ENCODE data around the gene KAZN.

KAZN gene

GRCh38 chr1:14996133-14997050 lies 397.9 kb downstream of the KAZN start:
- DNase-seq: no peak

- no peak for DNase-seq
Observed at GRCh38 chr1:14997646-14998276, 399.3 kb downstream of the KAZN start.

GRCh38 chr1:14999441-14999840 lies 401.0 kb downstream of the KAZN start:
- DNase-seq: no peak

GRCh38 chr1:15000030-15000429 lies 401.5 kb downstream of the KAZN start:
- no peak for DNase-seq

- DNase-seq: no peak
Observed at GRCh38 chr1:15000671-15001070, 402.2 kb downstream of the KAZN start.

- DNase-seq: no peak
Observed at GRCh38 chr1:15001317-15001915, 402.9 kb downstream of the KAZN start.

- no peak for DNase-seq
Observed at GRCh38 chr1:15002325-15002724, 403.8 kb downstream of the KAZN start.

- DNase-seq: no peak
Observed at GRCh38 chr1:15004396-15004795, 405.9 kb downstream of the KAZN start.

- DNase-seq: no peak
Observed at GRCh38 chr1:15005116-15005515, 406.6 kb downstream of the KAZN start.

GRCh38 chr1:15007368-15007767 lies 408.9 kb downstream of the KAZN start:
- DNase-seq: no peak

- DNase-seq: no peak
Observed at GRCh38 chr1:15007842-15008241, 409.4 kb downstream of the KAZN start.

- DNase-seq: no peak
Observed at GRCh38 chr1:15008783-15009729, 410.6 kb downstream of the KAZN start.

- no peak for DNase-seq
Observed at GRCh38 chr1:15011160-15011559, 412.7 kb downstream of the KAZN start.

GRCh38 chr1:15011661-15012060 lies 413.2 kb downstream of the KAZN start:
- no peak for DNase-seq

- DNase-seq: no peak
Observed at GRCh38 chr1:15012822-15013221, 414.3 kb downstream of the KAZN start.

- no peak for DNase-seq
Observed at GRCh38 chr1:15013767-15014166, 415.3 kb downstream of the KAZN start.

- no peak for DNase-seq
Observed at GRCh38 chr1:15014516-15014915, 416.0 kb downstream of the KAZN start.

GRCh38 chr1:15016001-15016400 lies 417.5 kb downstream of the KAZN start:
- DNase-seq: no peak

- DNase-seq: no peak
Observed at GRCh38 chr1:15016526-15016925, 418.0 kb downstream of the KAZN start.

- no peak for DNase-seq
Observed at GRCh38 chr1:15017120-15017519, 418.6 kb downstream of the KAZN start.

- DNase-seq: no peak
Observed at GRCh38 chr1:15018767-15019166, 420.3 kb downstream of the KAZN start.

- DNase-seq: no peak
Observed at GRCh38 chr1:15020943-15021745, 422.7 kb downstream of the KAZN start.

All from stimulated activated naive CD4-positive, alpha-beta T cell (primary cell).